Stimulated activated CD4-positive, alpha-beta T cell treated with anti-CD3 and anti-CD28 coated beads, Interleukin-2, amount 100 ng/mL, for 4 hours (primary cell): ENCODE measurements around the gene IMPA2.
"Not testable (repeated sequence)": the region's sequence is repeated elsewhere in the genome, so short reads cannot be mapped to it uniquely, and the experiment has no call there.

Experiments used
- DNase-seq: peaks from one replicate; pipeline ENCODE4 v3.0.0-alpha.2; 2020; ENCODE audit warnings: low read depth

The IMPA2 gene

GRCh38 chr18:11981192-11981542, at the start of gene IMPA2:
TSS of gene IMPA2 (plus strand) at chr18:11981507. CDS start at chr18:11981670, 163 bp downstream.
- no peak for DNase-seq

- no peak for DNase-seq
Observed at GRCh38 chr18:11932393-11932792, 48.9 kb upstream of the IMPA2 start.

GRCh38 chr18:11937874-11938478, 43.3 kb upstream of the IMPA2 start:
- peak; percentile 68 for DNase-seq

GRCh38 chr18:11940956-11941355, 40.4 kb upstream of the IMPA2 start:
- no peak for DNase-seq

GRCh38 chr18:11943551-11943950, 37.8 kb upstream of the IMPA2 start:
- no peak for DNase-seq

- no peak for DNase-seq
Observed at GRCh38 chr18:11944252-11944651, 37.1 kb upstream of the IMPA2 start.

- no peak for DNase-seq
Observed at GRCh38 chr18:11944786-11945185, 36.5 kb upstream of the IMPA2 start.

- DNase-seq, result not testable (repeated sequence)
Observed at GRCh38 chr18:11945834-11946659, 35.3 kb upstream of the IMPA2 start.

GRCh38 chr18:11946756-11947155, 34.6 kb upstream of the IMPA2 start:
- DNase-seq, result no peak

- DNase-seq, result peak; percentile 54
Observed at GRCh38 chr18:11947214-11948191, 33.8 kb upstream of the IMPA2 start.

- no peak for DNase-seq
Observed at GRCh38 chr18:11948852-11949523, 32.3 kb upstream of the IMPA2 start.

- DNase-seq, result no peak
Observed at GRCh38 chr18:11950824-11951223, 30.5 kb upstream of the IMPA2 start.

- DNase-seq, result no peak
Observed at GRCh38 chr18:11951390-11951851, 29.9 kb upstream of the IMPA2 start.

GRCh38 chr18:11953113-11953512, 28.2 kb upstream of the IMPA2 start:
- DNase-seq, result no peak

- DNase-seq, result no peak
Observed at GRCh38 chr18:11955239-11956029, 25.9 kb upstream of the IMPA2 start.

- DNase-seq, result no peak
Observed at GRCh38 chr18:11956371-11957308, 24.7 kb upstream of the IMPA2 start.

GRCh38 chr18:11957636-11958035, 23.7 kb upstream of the IMPA2 start:
- DNase-seq, result no peak

GRCh38 chr18:11959651-11960050, 21.7 kb upstream of the IMPA2 start:
- DNase-seq, result not testable (repeated sequence)

- no peak for DNase-seq
Observed at GRCh38 chr18:11960743-11961380, 20.4 kb upstream of the IMPA2 start.
